ENCODE results near the gene CEMIP.

- TF ChIP-seq CHD7 (IDR thresholded peaks at IDR 0.05; ENCODE audit: insufficient replicate concordance, low read length): no peak
- no peak for TF ChIP-seq SUZ12 (IDR thresholded peaks at IDR 0.05; ENCODE audit: low read length)
These were observed 197.7 kb downstream of the CEMIP start for GRCh38 chr15:80976851-80977250.
